ENCODE measurements around the gene PIGX.

The PIGX gene

DNA sequence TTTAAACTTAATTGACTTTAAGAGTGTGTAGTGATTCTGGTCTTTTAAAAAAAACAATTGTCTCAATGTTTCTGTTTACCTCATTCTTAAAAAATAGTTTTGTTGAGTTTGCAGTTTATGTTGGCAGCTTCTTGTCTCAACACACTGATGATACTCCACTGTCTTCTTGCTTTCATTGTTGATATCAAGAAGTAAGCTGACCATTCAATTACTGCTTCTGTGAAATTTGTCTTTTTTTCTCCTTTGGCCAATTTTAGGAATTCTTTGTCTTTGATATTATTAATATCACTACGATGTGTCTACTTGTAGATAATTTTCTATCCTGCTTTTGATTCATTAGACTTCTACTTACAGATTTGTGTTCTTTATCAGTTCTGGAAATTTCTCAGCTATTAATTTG, 58.9 kb downstream of the PIGX start:
- TF ChIP-seq LEF1 (IDR thresholded peaks at IDR 0.05; ENCODE audit: borderline replicate concordance) (no peak), HDGF (IDR thresholded peaks at IDR 0.05; ENCODE audit: borderline replicate concordance) (no peak), FOXK2 (IDR thresholded peaks at IDR 0.05) (no peak), SP1 (IDR thresholded peaks at IDR 0.05) (no peak), FOXM1 (IDR thresholded peaks at IDR 0.05; ENCODE audit: borderline replicate concordance) (no peak), SUZ12 (IDR thresholded peaks at IDR 0.05) (no peak), ZNF384 (IDR thresholded peaks at IDR 0.05) (no peak), ARNT (IDR thresholded peaks at IDR 0.05) (no peak), TARDBP (IDR thresholded peaks at IDR 0.05) (no peak), L3MBTL2 (conservative IDR thresholded peaks at IDR 0.05) (no peak), ELF4 (IDR thresholded peaks at IDR 0.05) (no peak), CTBP1 (IDR thresholded peaks at IDR 0.05; ENCODE audit: borderline replicate concordance) (no peak), NFRKB (IDR thresholded peaks at IDR 0.05) (no peak), FOXA1 (IDR thresholded peaks at IDR 0.05) (no peak), BHLHE40 (IDR thresholded peaks at IDR 0.05; ENCODE audit: borderline replicate concordance) (no peak)
- TF ChIP-seq, protein P1, sequence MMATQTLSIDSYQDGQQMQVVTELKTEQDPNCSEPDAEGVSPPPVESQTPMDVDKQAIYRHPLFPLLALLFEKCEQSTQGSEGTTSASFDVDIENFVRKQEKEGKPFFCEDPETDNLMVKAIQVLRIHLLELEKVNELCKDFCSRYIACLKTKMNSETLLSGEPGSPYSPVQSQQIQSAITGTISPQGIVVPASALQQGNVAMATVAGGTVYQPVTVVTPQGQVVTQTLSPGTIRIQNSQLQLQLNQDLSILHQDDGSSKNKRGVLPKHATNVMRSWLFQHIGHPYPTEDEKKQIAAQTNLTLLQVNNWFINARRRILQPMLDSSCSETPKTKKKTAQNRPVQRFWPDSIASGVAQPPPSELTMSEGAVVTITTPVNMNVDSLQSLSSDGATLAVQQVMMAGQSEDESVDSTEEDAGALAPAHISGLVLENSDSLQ (IDR thresholded peaks at IDR 0.05), result no peak
- DNase-seq (ENCODE audit: extremely low spot score), result no peak
- POLR2A ChIA-PET, result no interaction called here
- CTCF ChIA-PET, result no interaction called here

DNA sequence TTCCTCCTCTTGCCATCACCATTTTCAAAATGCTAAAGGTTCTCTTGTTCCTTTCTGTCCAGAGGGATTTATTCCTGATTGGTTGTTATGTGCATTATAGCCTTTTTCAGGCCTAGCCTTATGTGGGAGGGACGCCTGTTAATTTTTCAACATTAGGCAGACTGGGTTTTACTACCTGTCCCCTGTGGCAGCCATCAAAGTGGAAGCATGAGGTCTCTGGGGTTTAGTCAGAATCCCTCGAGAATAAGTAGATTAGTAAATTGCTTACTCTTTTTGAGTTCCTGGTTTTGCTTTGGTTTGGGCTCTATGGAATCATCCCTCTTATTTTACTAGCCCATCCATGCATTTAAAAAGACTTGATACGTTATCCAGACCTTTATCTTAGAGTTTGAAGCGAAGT, 59.9 kb downstream of the PIGX start:
- POLR2A ChIA-PET, result no interaction called here
- TF ChIP-seq ZNF384 (IDR thresholded peaks at IDR 0.05), result no peak
- no peak for TF ChIP-seq NFRKB (IDR thresholded peaks at IDR 0.05)
- TF ChIP-seq CTBP1 (IDR thresholded peaks at IDR 0.05; ENCODE audit: borderline replicate concordance), result no peak
- TF ChIP-seq ARNT (IDR thresholded peaks at IDR 0.05), result no peak
- no peak for TF ChIP-seq TARDBP (IDR thresholded peaks at IDR 0.05)
- TF ChIP-seq ELF4 (IDR thresholded peaks at IDR 0.05), result no peak
- no peak for TF ChIP-seq FOXA1 (IDR thresholded peaks at IDR 0.05)
- TF ChIP-seq SUZ12 (IDR thresholded peaks at IDR 0.05), result no peak
- TF ChIP-seq SP1 (IDR thresholded peaks at IDR 0.05), result no peak
- TF ChIP-seq LEF1 (IDR thresholded peaks at IDR 0.05; ENCODE audit: borderline replicate concordance), result no peak
- no peak for TF ChIP-seq BHLHE40 (IDR thresholded peaks at IDR 0.05; ENCODE audit: borderline replicate concordance)
- no peak for TF ChIP-seq FOXK2 (IDR thresholded peaks at IDR 0.05)
- no peak for TF ChIP-seq L3MBTL2 (conservative IDR thresholded peaks at IDR 0.05)
- DNase-seq (ENCODE audit: extremely low spot score), result no peak
- CTCF ChIA-PET, result no interaction called here

DNA sequence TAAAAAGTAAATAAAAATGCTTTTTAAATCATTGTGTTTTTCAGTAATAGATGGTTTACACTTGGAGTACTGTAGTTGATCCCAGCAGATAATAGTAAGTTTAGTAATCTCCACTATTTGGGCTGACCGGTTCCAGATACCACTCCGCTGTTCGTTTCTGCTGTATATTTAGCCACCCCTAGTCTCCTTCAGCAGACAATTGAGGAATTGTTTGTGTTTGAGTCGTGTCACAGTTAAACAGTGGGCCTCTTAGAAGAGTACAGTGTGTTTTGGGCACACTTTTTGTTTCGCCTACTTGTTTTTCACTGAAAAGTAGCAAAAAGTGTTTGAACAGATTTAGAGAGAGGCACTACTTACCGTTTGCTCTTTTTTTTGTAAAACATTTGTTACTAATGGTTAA, 60.7 kb downstream of the PIGX start:
- POLR2A ChIA-PET, result no interaction called here
- TF ChIP-seq SUZ12 (IDR thresholded peaks at IDR 0.05), result no peak
- no peak for TF ChIP-seq SP1 (IDR thresholded peaks at IDR 0.05)
- no peak for TF ChIP-seq NFRKB (IDR thresholded peaks at IDR 0.05)
- no peak for TF ChIP-seq FOXM1 (IDR thresholded peaks at IDR 0.05; ENCODE audit: borderline replicate concordance)
- no peak for TF ChIP-seq ARNT (IDR thresholded peaks at IDR 0.05)
- no peak for TF ChIP-seq ZNF384 (IDR thresholded peaks at IDR 0.05)
- CTCF ChIA-PET, result no interaction called here
- no peak for DNase-seq (ENCODE audit: extremely low spot score)

DNA sequence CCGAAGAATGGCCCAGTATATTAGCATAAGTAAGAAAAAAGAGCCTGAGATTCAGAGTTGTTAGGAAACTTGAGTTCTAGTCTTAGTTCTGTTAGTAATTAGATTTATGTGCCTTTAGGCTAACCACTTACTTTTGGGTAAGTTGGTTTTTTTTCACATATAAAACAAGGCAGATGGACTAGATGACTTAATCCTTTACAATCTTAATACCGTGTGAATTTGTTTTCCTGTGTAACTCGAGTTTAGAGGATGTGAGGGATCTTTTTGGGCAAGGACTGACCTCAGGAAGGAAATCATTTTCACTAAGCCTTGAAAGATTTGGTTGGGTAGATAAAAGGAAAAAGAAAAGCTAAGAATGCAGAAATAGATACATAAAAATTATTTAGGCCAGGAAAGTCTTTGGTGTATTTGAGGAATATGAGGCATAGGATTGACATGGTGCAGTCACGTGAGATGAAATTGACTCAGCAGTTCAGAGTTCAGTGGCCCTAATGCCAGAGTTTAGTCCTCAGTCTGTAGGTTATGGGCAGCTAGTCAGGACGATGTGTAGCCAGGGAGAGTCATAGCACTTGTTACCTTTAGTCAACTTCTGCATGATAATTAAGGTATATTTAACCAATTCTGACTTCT, 62.1 kb downstream of the PIGX start:
- no peak for TF ChIP-seq FOXA1 (IDR thresholded peaks at IDR 0.05)
- no peak for TF ChIP-seq SP1 (IDR thresholded peaks at IDR 0.05)
- no peak for TF ChIP-seq ARNT (IDR thresholded peaks at IDR 0.05)
- no peak for TF ChIP-seq ELF4 (IDR thresholded peaks at IDR 0.05)
- TF ChIP-seq ZNF384 (IDR thresholded peaks at IDR 0.05), result no peak
- no peak for TF ChIP-seq LEF1 (IDR thresholded peaks at IDR 0.05; ENCODE audit: borderline replicate concordance)
- no peak for TF ChIP-seq FOXK2 (IDR thresholded peaks at IDR 0.05)
- no peak for DNase-seq (ENCODE audit: extremely low spot score)
- CTCF ChIA-PET, result no interaction called here
- POLR2A ChIA-PET, result no interaction called here

DNA sequence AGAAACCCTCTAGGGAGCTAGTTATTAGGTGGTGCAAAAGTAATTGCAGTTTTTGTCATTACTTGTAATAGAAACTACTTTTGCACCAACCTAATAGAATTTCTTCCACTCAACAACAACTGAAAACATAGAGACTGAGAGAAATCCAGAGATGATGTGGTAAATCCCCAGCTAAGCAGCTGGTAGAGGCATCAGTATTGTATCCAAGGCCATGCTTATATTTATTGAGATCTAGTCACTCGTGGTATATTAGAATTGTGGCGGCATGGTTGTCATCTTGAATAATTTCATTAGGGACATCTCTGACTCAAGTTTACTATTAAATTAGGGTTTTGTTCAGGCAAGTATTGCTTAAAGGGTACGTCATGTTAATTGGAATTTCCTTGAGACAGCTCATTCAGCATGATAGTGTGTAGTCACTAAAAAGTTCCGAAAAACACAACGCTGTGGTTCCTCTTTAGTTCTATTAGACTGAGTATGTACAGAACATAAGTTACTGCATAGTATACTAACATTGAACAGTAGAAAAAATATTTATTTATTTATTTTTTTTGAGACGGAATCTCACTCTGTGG, 62.8 kb downstream of the PIGX start:
- no peak for DNase-seq (ENCODE audit: extremely low spot score)
- TF ChIP-seq FOXM1 (IDR thresholded peaks at IDR 0.05; ENCODE audit: borderline replicate concordance), result no peak
- TF ChIP-seq ARNT (IDR thresholded peaks at IDR 0.05), result no peak
- no peak for TF ChIP-seq LEF1 (IDR thresholded peaks at IDR 0.05; ENCODE audit: borderline replicate concordance)
- TF ChIP-seq TARDBP (IDR thresholded peaks at IDR 0.05), result no peak
- no peak for TF ChIP-seq SUZ12 (IDR thresholded peaks at IDR 0.05)
- no peak for TF ChIP-seq FOXK2 (IDR thresholded peaks at IDR 0.05)
- no peak for TF ChIP-seq SP1 (IDR thresholded peaks at IDR 0.05)
- TF ChIP-seq ZNF384 (IDR thresholded peaks at IDR 0.05), result no peak
- TF ChIP-seq HDGF (IDR thresholded peaks at IDR 0.05; ENCODE audit: borderline replicate concordance), result no peak
- TF ChIP-seq, protein P1 (IDR thresholded peaks at IDR 0.05), result no peak
- no peak for TF ChIP-seq BHLHE40 (IDR thresholded peaks at IDR 0.05; ENCODE audit: borderline replicate concordance)
- TF ChIP-seq FOXA1 (IDR thresholded peaks at IDR 0.05), result no peak
- no peak for TF ChIP-seq NFRKB (IDR thresholded peaks at IDR 0.05)
- ChIA-PET CTCF (no interaction called here), POLR2A (no interaction called here)

DNA sequence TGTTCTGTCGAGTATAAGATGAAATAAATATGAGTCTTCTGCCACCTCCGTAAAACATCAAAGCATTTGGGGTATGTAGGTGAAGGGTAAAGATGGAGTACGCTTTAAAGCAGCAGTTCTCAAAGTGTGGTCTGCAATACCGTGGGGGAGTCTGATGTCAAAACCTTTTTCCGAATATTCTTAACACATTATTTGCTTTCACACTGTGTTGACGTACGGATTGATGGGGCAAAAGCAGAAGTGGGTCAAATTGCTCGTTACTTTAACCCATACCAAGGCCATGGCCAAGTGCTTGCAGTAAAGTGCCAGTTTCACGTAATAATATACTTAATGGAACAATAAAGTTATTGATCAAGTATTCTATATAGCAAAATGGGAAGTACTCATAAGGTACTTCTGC, 63.8 kb downstream of the PIGX start:
- TF ChIP-seq LEF1 (IDR thresholded peaks at IDR 0.05; ENCODE audit: borderline replicate concordance) (no peak), ARNT (IDR thresholded peaks at IDR 0.05) (no peak), HDGF (IDR thresholded peaks at IDR 0.05; ENCODE audit: borderline replicate concordance) (no peak), TARDBP (IDR thresholded peaks at IDR 0.05) (no peak), SP1 (IDR thresholded peaks at IDR 0.05) (no peak), FOXK2 (IDR thresholded peaks at IDR 0.05) (no peak), NFRKB (IDR thresholded peaks at IDR 0.05) (no peak), ZNF384 (IDR thresholded peaks at IDR 0.05) (no peak)
- TF ChIP-seq, protein P1 (IDR thresholded peaks at IDR 0.05), result no peak
- no peak for DNase-seq (ENCODE audit: extremely low spot score)
- ChIA-PET CTCF (no interaction called here), POLR2A (no interaction called here)
